MM.1S (cell line): ENCODE results near the gene FMNL1.

Source experiments
- EZH2 ChIP-seq: fragments of 300-600 bp; sonication (generic); optimal IDR thresholded peaks from 2 replicates; pipeline ENCODE3; 2017; ENCODE audit warnings: low read depth, mild to moderate bottlenecking, antibody characterized with exemption, low read length, mixed read lengths
- EZH2phosphoT487 ChIP-seq: fragments of 300-600 bp; sonication (generic); IDR thresholded peaks from 2 replicates; pipeline ENCODE4 v1.6.1; 2018; ENCODE audit warnings: antibody characterized with exemption, low read length
- TF ChIP-seq, protein P1 (sequence below): fragments of 300-600 bp; sonication (generic); IDR thresholded peaks from 2 replicates; pipeline ENCODE4 v1.5.1; 2016; ENCODE audit warnings: antibody characterized with exemption, low read length, mixed read lengths

DNA sequence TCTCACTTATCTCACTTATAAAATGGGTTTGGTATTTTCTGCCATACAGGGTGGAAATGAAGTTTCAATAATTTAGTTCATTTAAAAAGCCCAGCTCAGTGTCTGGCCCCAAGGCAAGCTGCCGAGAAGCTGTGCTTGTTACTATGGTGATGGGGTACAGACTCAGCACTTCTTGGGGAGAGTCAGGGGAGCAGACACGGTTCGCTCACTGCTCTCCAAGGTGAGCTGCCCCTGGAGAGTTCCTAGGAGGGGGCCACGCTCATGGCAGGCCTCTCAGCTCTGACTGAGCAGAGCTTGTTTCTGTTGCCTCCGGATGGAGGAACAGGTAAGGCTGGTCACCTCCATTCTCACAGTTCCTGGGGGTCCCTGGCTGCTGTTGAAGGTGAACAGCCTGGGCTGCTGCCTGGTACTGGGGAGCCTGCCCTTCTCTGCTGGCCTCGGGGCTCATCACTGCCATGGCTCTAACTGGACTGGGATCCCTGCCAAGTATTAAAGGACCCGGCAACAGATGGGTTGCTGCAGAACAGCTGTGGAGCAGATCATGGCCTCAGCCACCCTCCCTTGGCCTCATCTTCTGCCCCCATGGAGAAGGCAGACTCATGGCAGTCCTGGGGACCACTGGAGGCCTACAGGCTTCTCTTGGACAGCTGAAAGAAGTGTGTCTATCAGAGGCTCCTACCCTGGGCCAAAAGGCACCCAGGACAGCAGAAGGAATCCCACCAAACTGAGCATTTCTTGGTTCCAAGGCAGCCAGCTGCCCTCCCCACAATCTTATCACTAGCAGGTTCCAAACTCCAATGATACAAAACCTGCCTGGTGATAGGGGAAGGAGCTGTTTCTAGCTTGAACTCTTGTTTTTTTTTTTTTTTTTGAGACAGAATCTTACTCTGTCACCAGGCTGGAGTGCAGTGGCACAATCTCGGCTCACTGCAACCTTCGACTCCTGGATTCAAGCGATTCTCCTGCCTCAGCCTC, 66.1 kb downstream of the FMNL1 start:
- TF ChIP-seq, protein P1, sequence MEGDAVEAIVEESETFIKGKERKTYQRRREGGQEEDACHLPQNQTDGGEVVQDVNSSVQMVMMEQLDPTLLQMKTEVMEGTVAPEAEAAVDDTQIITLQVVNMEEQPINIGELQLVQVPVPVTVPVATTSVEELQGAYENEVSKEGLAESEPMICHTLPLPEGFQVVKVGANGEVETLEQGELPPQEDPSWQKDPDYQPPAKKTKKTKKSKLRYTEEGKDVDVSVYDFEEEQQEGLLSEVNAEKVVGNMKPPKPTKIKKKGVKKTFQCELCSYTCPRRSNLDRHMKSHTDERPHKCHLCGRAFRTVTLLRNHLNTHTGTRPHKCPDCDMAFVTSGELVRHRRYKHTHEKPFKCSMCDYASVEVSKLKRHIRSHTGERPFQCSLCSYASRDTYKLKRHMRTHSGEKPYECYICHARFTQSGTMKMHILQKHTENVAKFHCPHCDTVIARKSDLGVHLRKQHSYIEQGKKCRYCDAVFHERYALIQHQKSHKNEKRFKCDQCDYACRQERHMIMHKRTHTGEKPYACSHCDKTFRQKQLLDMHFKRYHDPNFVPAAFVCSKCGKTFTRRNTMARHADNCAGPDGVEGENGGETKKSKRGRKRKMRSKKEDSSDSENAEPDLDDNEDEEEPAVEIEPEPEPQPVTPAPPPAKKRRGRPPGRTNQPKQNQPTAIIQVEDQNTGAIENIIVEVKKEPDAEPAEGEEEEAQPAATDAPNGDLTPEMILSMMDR: no peak
- TF ChIP-seq EZH2 (no peak), EZH2phosphoT487 (no peak)
